Suprapubic skin (tissue), 3 donors: Measurements from ENCODE around the gene SERGEF.

Source experiments
- CTCF ChIP-seq, 2 donors: fragments of 200-600 bp in 1 of 2; fragments of 450-650 bp in 1 of 2; sonication (generic) in 1 of 2; IDR thresholded peaks; one replicate each; pipeline ENCODE4 v1.5.1; 2016 to 2019; ENCODE audit warnings: antibody characterized with exemption in 2 of 2, mild to moderate bottlenecking in 1 of 2, moderate library complexity in 1 of 2
- POLR2A ChIP-seq, 2 donors: fragments of 450-650 bp; IDR thresholded peaks; one replicate each; pipeline ENCODE4 v1.6.1; 2017; ENCODE audit warnings: antibody characterized with exemption in 2 of 2, mild to moderate bottlenecking in 2 of 2, moderate library complexity in 2 of 2

- no peak for TF ChIP-seq CTCF (IDR thresholded peaks at IDR 0.05)
- TF ChIP-seq POLR2A (IDR thresholded peaks at IDR 0.05), result no peak
These were observed 139.3 kb downstream of the SERGEF start for GRCh38 chr11:17873586-17873985.
